Measurements from ENCODE around the gene TGFBR3.

Gene TGFBR3

GRCh38 chr1:91717839-91718238 is 168.1 kb downstream of the TGFBR3 start:
- no peak overlapping the region for H3K27ac Mint-ChIP-seq
- peaks cover 46% of the 10 kb centered on the region for H3K36me3 Mint-ChIP-seq (ENCODE audit: low read depth)
- peaks cover 25% of the 10 kb centered on the region for H3K4me1 Mint-ChIP-seq (ENCODE audit: low read depth)
- no peaks in the 10 kb centered on the region for H3K27me3 Mint-ChIP-seq
- no peaks in the 10 kb centered on the region for H3K9me3 Mint-ChIP-seq
- H3K4me3 Mint-ChIP-seq, result no peak overlapping the region

- peaks cover 51% of the 10 kb centered on the region for H3K36me3 Mint-ChIP-seq (ENCODE audit: low read depth)
- H3K4me3 Mint-ChIP-seq, result no peak overlapping the region
These were observed 169.6 kb downstream of the TGFBR3 start for GRCh38 chr1:91716339-91716738.

GRCh38 chr1:91715416-91716000 is 170.4 kb downstream of the TGFBR3 start:
- no peak overlapping the region for H3K4me3 Mint-ChIP-seq
- no peak overlapping the region for H3K27ac Mint-ChIP-seq
- peaks cover 52% of the 10 kb centered on the region for H3K36me3 Mint-ChIP-seq (ENCODE audit: low read depth)
- H3K4me1 Mint-ChIP-seq (ENCODE audit: low read depth), result peaks cover 41% of the 10 kb centered on the region
- H3K9me3 Mint-ChIP-seq, result no peaks in the 10 kb centered on the region
- H3K27me3 Mint-ChIP-seq, result no peaks in the 10 kb centered on the region

More at GRCh38 chr1:91716339-91716738, 169.6 kb downstream of the TGFBR3 start:
- Mint-ChIP-seq H3K27me3 (no peaks in the 10 kb centered on the region), H3K4me1 (ENCODE audit: low read depth) (peaks cover 40% of the 10 kb centered on the region), H3K9me3 (no peaks in the 10 kb centered on the region), H3K27ac (peak overlapping the region; percentile 53)

GRCh38 chr1:91714867-91715381 is 171.0 kb downstream of the TGFBR3 start:
- Mint-ChIP-seq H3K27me3 (no peaks in the 10 kb centered on the region), H3K4me3 (no peak overlapping the region), H3K9me3 (no peaks in the 10 kb centered on the region), H3K4me1 (ENCODE audit: low read depth) (peaks cover 41% of the 10 kb centered on the region), H3K27ac (no peak overlapping the region), H3K36me3 (ENCODE audit: low read depth) (peaks cover 55% of the 10 kb centered on the region)

GRCh38 chr1:91712981-91713841 is 172.7 kb downstream of the TGFBR3 start:
- peaks cover 41% of the 10 kb centered on the region for H3K36me3 Mint-ChIP-seq (ENCODE audit: low read depth)
- H3K27me3 Mint-ChIP-seq, result no peaks in the 10 kb centered on the region
- peak overlapping the region; percentile 88 for H3K27ac Mint-ChIP-seq
- H3K9me3 Mint-ChIP-seq, result no peaks in the 10 kb centered on the region
- peak overlapping the region; percentile 50 for H3K4me3 Mint-ChIP-seq
- H3K4me1 Mint-ChIP-seq (ENCODE audit: low read depth), result peaks cover 41% of the 10 kb centered on the region

- Mint-ChIP-seq H3K27me3 (no peaks in the 10 kb centered on the region), H3K4me3 (peak overlapping the region; percentile 50), H3K9me3 (no peaks in the 10 kb centered on the region), H3K36me3 (ENCODE audit: low read depth) (peaks cover 48% of the 10 kb centered on the region), H3K4me1 (ENCODE audit: low read depth) (peaks cover 41% of the 10 kb centered on the region), H3K27ac (peak overlapping the region; percentile 88)
These were observed 173.6 kb downstream of the TGFBR3 start for GRCh38 chr1:91712393-91712792.

GRCh38 chr1:91711504-91712247 is 174.3 kb downstream of the TGFBR3 start:
- Mint-ChIP-seq H3K9me3 (no peaks in the 10 kb centered on the region), H3K36me3 (ENCODE audit: low read depth) (peaks cover 48% of the 10 kb centered on the region), H3K27me3 (no peaks in the 10 kb centered on the region), H3K27ac (no peak overlapping the region), H3K4me3 (peak overlapping the region; percentile 28), H3K4me1 (ENCODE audit: low read depth) (peaks cover 41% of the 10 kb centered on the region)

- Mint-ChIP-seq H3K27ac (peak overlapping the region; percentile 0), H3K4me3 (no peak overlapping the region), H3K36me3 (ENCODE audit: low read depth) (peaks cover 44% of the 10 kb centered on the region), H3K4me1 (ENCODE audit: low read depth) (peaks cover 34% of the 10 kb centered on the region), H3K27me3 (no peaks in the 10 kb centered on the region), H3K9me3 (no peaks in the 10 kb centered on the region)
These were observed 175.7 kb downstream of the TGFBR3 start for GRCh38 chr1:91710261-91710660.

- H3K4me1 Mint-ChIP-seq (ENCODE audit: low read depth), result peaks cover 25% of the 10 kb centered on the region
- no peak overlapping the region for H3K27ac Mint-ChIP-seq
- peaks cover 42% of the 10 kb centered on the region for H3K36me3 Mint-ChIP-seq (ENCODE audit: low read depth)
- H3K4me3 Mint-ChIP-seq, result no peak overlapping the region
- no peaks in the 10 kb centered on the region for H3K9me3 Mint-ChIP-seq
- H3K27me3 Mint-ChIP-seq, result no peaks in the 10 kb centered on the region
These were observed 177.3 kb downstream of the TGFBR3 start for GRCh38 chr1:91708691-91709090.

GRCh38 chr1:91707890-91708218 is 178.1 kb downstream of the TGFBR3 start:
- H3K36me3 Mint-ChIP-seq (ENCODE audit: low read depth), result peaks cover 39% of the 10 kb centered on the region
- peaks cover 16% of the 10 kb centered on the region for H3K4me1 Mint-ChIP-seq (ENCODE audit: low read depth)
- no peak overlapping the region for H3K4me3 Mint-ChIP-seq
- no peak overlapping the region for H3K27ac Mint-ChIP-seq
- no peaks in the 10 kb centered on the region for H3K9me3 Mint-ChIP-seq
- H3K27me3 Mint-ChIP-seq, result no peaks in the 10 kb centered on the region

- Mint-ChIP-seq H3K36me3 (ENCODE audit: low read depth) (peaks cover 39% of the 10 kb centered on the region), H3K27ac (no peak overlapping the region), H3K4me1 (ENCODE audit: low read depth) (peaks cover 11% of the 10 kb centered on the region)
These were observed 178.6 kb downstream of the TGFBR3 start for GRCh38 chr1:91707114-91707889.

GRCh38 chr1:91706140-91706957 is 179.6 kb downstream of the TGFBR3 start:
- no peaks in the 10 kb centered on the region for H3K27me3 Mint-ChIP-seq
- no peaks in the 10 kb centered on the region for H3K9me3 Mint-ChIP-seq
- H3K4me1 Mint-ChIP-seq (ENCODE audit: low read depth), result peaks cover 1% of the 10 kb centered on the region
- H3K27ac Mint-ChIP-seq, result no peak overlapping the region
- peaks cover 33% of the 10 kb centered on the region for H3K36me3 Mint-ChIP-seq (ENCODE audit: low read depth)
- no peak overlapping the region for H3K4me3 Mint-ChIP-seq

More at GRCh38 chr1:91707114-91707889, 178.6 kb downstream of the TGFBR3 start:
- H3K27me3 Mint-ChIP-seq, result no peaks in the 10 kb centered on the region
- no peak overlapping the region for H3K4me3 Mint-ChIP-seq
- H3K9me3 Mint-ChIP-seq, result no peaks in the 10 kb centered on the region

GRCh38 chr1:91704746-91705145 is 181.2 kb downstream of the TGFBR3 start:
- H3K36me3 Mint-ChIP-seq (ENCODE audit: low read depth), result peaks cover 30% of the 10 kb centered on the region
- no peaks in the 10 kb centered on the region for H3K4me1 Mint-ChIP-seq (ENCODE audit: low read depth)
- H3K9me3 Mint-ChIP-seq, result no peaks in the 10 kb centered on the region
- no peak overlapping the region for H3K4me3 Mint-ChIP-seq
- H3K27ac Mint-ChIP-seq, result no peak overlapping the region
- no peaks in the 10 kb centered on the region for H3K27me3 Mint-ChIP-seq

- Mint-ChIP-seq H3K4me1 (ENCODE audit: low read depth) (peaks cover 11% of the 10 kb centered on the region), H3K36me3 (ENCODE audit: low read depth) (peaks cover 29% of the 10 kb centered on the region), H3K27ac (no peak overlapping the region), H3K9me3 (no peaks in the 10 kb centered on the region), H3K4me3 (no peak overlapping the region), H3K27me3 (no peaks in the 10 kb centered on the region)
These were observed 182.9 kb downstream of the TGFBR3 start for GRCh38 chr1:91703095-91703494.

All from stimulated activated naive CD8-positive, alpha-beta T cell treated with anti-CD3 and anti-CD28 coated beads, Interleukin-15, Interleukin-2, amounts not matched to agents 100 ng/mL and 50 ng/mL, for 24 hours (primary cell).